H4 (cell line): ENCODE results near the gene ORM2. TPM values are rescaled to one million over a fixed set of nuclear protein-coding genes. Genes with fewer than 3 reads are reported as not detected.

Experiments used
- DNase-seq: peaks from one replicate; pipeline ENCODE4 v3.0.0-alpha.2; 2015; ENCODE audit warnings: low spot score
- total RNA-seq: library from RNA; depleted of rRNA; stranded (reverse); fragments of >200 nt; shearing (Covaris generic); gene quantifications from 2 replicates; pipeline ENCODE4 v1.2.3, GENCODE V29; 2014; rRNA removed

ORM2 gene
- total RNA-seq, 1 experiment from 2014 or later, result 0.19 TPM

DNA sequence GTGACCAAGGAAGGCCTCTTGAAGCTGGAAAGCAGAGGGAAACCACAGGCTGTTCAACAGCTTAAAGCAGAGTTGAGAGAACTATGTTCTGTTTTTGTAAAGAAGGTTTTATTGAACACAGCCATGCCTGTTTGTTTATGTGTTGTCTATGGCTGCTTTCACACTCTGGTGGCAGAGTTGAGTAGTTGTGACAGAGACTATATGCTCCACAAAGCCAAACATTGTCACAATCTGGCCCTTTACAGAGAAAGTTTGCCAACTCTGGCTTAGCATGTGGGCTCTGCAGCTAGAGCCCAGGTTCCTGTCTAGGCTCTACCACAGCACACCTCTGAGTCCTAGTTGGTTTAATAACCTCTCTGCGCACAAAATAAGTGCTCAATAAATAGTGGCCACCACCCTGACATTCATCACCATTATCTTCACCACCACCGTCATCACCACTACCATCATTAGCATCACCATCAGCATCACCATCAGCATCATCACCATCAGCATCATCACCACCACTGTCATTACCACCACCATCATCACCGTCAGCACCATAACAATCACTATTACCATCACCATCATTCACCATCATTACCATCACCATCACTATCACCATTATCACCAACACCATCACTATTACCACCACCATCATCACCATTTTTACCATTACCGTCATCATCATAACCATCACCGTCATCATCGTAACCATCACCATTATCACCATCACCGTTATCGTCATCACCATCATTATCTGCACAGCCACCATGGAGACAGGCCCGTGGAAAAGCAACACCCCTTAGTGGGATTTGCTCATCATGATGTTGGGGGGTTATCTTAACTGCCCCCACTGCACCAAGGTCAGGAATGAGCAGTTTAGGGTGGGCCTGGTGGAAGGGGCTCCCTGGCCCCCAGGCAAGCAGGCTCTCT is 39.8 kb downstream of the ORM2 start:
- DNase-seq, result peak; percentile 42

DNA sequence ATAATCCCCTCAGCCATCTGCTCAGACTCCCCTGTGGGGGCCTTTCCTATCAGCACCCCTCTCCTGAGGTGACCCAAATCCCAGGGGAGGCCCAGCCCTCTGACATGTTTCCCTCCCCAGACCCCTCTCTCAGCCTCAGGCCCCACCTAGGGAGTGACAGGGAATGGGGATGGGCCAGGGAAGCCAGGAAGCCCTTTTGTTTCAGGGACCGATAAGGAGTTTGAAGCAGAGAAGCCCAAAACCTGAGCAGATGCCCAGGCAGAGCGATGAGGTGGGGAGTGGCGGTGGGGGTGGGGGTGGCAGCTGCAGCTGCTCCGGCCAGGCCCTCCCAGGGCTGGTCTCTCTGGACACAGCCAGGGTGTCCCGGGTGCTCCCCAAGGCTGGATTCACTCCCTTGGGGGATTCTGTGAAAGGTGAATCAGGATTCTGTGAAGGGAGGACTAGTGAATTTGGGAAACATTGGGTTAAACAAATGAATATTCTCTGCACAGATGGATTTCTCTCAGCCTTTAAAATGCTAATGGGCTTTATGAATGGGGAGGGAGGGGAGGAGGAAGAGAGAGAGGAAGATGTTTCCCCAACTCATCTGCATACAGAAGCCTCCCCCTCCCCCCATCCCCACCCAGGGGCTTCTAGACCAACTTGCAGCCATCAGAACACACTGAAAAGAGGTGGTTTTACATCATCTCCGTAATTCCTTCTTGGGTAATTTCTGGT is 40.7 kb downstream of the ORM2 start:
- no peak for DNase-seq

DNA sequence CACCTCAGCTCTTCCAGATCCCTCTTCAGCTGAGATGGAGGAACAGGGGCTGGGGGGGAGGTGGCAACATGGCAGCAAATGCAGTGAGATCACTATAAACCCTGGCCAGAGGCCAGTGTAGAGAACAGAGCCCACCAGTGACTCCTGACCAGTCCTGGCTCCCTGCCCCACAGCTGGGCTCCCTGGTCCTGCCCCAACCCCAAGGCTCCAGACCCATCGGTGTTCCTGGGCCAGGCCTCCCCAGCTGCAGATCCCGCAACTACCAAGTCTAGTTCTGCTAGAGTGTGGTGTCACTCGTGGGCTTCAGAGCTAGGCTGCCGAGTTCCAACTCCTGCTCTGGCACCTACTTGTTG is 41.3 kb downstream of the ORM2 start:
- DNase-seq, result no peak

DNA sequence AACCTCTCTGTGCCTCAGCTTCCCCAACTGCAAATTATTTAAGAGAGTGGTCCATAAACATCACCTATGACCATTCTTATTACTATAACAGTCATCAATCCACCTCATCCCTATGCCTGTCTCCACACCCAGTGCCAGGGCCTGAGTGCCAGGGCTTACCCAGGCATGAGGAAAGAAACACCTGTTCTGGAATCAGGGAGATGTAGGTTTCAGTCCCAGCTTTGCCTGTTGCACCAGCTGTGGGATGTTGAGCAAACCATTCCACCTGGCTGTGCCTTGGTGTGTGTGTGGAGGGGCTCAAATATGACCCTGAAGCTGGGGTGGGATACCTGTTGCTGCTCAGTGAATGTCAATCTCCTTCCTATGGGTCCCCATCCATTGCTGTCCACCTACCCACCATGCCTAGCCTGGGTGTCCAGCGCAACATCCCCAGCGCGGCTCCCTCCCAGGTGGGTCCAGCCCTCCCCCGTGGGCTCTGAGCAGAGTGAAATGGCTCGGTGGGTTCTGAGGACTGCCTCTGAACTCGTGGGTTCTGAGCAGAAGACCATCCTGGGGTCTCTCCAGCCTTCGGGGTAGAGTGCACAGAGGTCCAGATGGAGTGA is 41.8 kb downstream of the ORM2 start:
- DNase-seq, result no peak

DNA sequence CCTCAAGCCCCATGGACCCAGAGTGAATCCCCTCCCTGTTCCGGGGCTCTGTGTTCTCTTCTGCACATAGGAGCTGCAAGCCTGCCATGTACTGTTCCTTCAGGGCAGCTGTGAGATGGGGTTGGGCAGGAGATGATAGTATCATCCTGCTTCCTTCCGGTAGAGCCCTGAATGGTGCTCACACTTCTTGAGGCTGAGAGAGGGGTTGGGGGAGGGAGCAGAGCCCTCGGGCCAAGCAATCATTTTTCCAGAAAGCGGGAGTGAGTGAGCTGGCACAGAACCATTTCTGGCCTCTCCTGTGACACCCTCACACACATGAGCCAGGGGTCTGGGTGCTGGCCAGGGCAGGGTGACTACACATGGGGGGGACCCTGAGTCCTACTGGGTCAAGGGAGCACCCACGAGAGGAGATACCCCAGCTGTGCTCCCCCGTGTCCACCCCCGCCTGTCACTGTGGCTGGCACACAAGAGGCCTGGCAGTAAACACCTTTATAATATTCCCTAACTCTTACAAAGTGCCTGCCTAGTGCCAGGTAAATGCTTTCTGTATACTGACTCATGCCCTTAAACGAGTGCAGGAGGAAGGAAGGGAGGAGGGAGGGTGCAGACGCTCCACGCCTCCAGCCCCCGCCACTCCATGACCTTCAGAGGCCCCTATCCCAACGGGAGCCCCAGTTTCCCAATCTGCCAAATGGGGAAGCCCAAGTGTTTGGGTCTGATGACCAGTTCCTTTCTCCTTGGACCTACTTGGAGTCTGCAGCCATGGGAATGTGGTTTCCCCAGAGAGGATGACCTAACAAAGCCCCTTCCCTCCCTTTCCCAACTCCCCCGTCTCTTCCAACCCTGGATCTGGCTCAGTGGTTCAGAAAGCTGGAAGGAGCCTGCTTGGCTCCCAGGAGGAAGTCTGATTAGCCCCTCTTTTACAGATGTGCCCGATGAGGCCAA is 42.6 kb downstream of the ORM2 start:
- DNase-seq, result no peak

DNA sequence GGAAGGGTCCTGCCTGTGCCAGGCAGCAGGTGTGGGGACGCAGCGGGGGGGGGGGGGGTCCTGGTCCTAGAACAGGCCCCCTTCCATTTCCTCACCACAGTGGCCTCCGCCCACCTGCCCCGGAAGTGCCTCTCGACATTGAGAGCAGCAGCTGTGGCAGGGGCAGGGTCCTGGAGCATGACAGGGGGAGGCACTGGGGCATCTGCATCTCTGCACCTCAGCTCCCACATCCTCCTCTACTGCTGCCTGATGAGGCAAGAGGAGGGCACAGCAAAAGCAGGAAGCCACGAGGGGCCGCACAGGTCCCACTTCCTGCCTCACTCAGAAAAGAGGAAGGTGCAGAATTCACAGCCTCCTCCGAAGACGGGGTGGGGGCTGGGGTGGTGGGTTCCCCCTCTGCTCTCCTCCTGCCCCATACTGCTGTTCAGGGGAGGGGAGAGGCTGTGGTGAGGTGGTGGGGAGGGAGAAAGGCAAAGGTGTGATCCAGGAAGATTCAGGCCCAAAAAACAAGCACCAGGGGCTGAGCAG is 43.3 kb downstream of the ORM2 start:
- DNase-seq, result no peak

DNA sequence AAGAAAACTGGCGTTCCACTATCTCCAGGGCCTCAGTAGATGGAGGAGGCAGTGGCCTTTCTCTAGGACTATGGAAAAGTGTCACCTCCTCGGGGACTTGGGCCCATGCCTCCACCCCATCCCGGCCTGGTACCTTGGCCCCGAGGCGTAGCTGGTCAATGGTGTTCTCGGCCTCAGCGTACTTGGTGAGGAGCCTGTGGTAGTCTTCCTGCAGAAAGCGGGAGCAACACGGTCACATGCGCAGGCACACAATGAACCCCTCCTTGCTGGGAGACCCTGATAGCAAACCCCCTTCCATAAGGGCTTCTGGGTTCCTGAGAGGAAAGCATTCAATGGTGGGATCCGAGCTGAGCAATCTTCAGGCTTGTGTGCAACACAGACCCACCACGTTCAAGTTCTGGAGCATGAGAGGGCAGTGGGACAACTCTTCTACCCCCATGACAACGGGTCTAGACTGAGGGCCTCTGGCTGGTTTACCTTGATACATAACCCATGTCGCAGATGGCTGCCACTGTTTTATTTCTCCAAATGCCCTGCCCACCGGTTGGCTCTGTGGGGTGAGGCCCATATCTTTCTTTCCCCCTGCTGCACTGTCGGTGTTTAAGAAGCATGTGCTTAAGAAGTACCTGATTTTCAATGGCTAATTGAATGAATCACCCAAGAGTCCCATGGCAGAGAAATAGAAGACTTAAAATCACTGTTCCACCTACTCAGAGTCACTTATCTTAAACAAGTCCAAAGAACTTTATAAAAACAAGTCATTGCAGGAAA is 44.5 kb downstream of the ORM2 start:
- DNase-seq, result no peak

DNA sequence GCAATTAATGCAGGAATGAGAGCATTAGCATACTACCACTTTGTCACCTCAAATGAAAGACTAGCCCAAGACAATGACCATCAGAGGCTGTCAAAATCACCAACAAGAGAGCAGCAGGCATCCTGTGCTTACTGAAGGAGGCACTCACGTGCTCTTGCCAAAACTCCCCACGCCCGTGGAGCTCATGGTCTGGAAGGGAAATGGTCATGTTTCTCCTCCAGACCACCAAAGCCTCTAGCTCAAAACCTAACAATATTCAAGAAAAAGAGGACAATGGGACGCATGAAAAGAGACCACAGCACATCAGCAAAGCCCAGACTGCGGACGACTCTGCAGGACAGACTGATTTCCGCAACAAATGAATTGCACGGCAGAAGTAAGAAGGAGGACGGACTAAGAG is 45.3 kb downstream of the ORM2 start:
- no peak for DNase-seq

DNA sequence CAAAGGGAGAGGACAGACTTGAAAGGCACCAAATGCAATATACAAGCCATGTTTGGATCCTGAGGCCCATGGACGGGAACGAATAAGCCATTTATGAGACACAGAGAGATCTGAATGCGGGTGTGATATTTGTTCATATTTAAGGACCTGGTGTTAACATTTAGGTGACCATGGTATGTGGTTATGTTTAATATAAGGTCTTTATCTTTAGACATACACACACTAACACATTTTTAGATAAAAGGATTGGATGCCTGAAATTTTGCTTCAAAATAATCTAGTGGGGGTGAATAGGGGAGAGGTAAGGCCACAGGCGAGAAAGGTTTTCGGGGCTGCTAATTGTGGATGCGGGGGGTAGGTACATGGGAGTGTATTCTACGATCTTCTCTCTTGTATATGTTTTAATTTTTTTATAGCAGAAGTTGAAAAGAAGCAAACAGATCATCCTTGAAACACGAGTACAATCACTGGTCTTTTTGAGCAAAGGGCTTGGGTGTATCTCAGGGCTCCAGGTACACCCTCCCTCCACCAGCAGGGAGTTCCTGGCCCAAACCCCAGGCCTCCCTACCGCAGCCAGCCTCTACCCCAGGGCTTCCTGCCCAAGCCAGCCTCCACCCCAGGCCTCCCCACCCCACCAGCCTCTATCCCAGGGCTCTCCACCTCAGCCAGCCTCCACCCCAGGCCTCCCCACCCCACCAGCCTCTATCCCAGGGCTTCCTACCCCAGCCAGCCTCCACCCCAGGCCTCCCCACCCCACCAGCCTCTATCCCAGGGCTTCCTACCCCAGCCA is 45.9 kb downstream of the ORM2 start:
- DNase-seq, result no peak

DNA sequence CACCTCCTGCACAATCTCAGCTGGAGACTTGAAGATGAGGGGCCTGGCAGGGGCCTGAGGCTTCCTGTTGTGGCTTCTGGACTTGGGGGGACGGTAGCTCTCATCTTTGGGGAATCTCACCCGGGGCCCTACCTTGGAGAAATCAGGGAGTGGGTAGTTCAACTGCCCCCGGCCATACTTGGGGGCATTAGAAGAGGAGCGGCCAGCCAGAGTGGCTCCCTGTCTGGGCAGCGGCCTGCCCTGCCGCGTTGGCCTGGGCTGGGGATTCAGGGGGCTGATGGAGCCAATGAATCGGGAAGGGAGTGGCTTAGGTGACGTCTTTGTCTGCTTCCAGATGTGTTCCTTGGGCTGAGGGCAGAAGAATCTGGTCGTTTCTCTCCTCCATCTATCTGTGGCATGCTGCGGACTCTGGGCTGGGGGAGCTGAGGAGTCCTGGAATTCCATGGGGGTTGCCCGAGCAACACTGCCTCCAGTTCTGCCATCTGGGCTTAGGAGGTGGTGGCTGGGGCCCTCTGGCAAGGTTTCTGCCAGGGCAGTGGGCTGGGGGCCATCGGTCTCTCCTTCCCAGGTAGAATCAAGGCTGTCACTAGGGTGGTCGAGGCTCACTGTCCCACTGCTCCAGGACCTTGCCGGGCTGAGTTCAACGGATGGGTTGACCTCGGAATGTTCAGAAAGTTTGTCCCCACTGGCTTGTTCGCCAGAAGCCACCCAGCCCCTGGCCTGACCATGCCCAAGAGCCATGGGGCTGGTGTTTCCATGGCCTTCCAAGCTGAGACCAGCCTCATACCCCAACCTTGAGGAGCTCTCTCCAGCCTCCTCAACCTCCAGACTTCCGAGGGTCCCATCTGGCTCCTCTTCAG is 47.1 kb downstream of the ORM2 start:
- DNase-seq, result no peak

DNA sequence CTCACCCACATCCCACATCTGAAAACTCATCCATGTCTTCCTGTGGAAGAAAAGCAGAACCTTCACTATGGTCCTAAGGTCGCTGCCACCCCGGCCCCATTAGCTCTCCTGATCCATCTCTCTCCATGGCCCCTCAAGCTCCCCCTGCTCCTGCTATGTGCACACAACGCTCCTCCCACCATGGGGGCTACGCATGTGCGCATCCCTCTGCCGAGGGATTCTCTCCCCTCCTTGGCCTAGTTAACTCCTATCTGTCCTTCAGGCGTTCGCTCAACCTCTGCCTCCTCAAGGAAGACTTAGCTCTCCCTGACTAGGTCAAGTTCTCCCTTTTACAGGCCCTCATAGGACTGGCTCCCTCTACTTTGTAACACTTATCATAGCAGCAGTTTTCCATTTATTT is 48.3 kb downstream of the ORM2 start:
- DNase-seq, result no peak

DNA sequence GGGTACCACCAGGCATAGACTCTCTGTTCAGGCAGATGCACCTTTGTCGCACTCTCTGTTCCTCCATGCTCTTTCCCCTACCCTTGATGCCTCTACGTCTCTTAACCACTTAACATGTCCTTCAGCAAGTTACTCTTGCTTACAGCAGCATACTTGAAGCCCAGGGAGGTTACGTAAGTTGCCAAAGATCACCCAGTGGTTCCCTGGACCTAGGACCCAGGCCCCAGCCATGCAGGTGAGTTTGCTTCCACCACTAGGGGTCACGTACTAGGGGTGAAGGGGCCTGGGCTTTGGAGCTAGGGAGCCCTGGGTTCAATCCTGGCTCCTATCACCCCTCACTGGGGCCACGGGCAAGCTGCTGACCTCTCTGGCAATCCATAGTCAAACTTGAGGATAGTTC is 49.2 kb downstream of the ORM2 start:
- DNase-seq, result no peak

Other genes starting within 250 kb of the ORM2 start
- gene KIF12, start 230.6 kb upstream of the ORM2 start, total RNA-seq, result not detected in 2 replicates
- gene COL27A1, start 174.3 kb upstream of the ORM2 start, total RNA-seq, result 1.3 and 2.4 TPM in 2 replicates
- 0.33 TPM in 1 of 2 replicates, not detected in the other for gene ORM1, start 6.8 kb upstream of the ORM2 start, total RNA-seq
- 2.3 and 3.4 TPM in 2 replicates for gene AKNA, start 58.1 kb downstream of the ORM2 start, total RNA-seq
- 0.37 and 1.5 TPM in 2 replicates for gene WHRN, start 175.6 kb downstream of the ORM2 start, total RNA-seq